RWPE2 (cell line): ENCODE data around the gene IL20.
A peak's percentile ranks its signal among the peaks of the same experiment; 100 is the strongest.

ENCODE experiments used
- ATAC-seq: fragments of 200-7000 bp; cut with Tn5 transposase; 3 replicates; pipeline ENCODE4 v1.9.1; 2021; ENCODE audit warnings: low read depth
- DNase-seq: peaks from one replicate; pipeline ENCODE4 v3.0.0-alpha.2; 2020; ENCODE audit warnings: low spot score
- H3K27ac ChIP-seq: fragments of 450-650 bp; 2 replicates; pipeline ENCODE4 v1.5.1; 2017; ENCODE audit warnings: mild to moderate bottlenecking; ENCODE audit not compliant: poor library complexity, severe bottlenecking
- H3K27me3 ChIP-seq: fragments of 250-450 bp; sonication (Bioruptor Pico); 2 replicates; pipeline ENCODE4 v1.5.1; 2021; ENCODE audit warnings: mild to moderate bottlenecking, moderate library complexity; ENCODE audit not compliant: insufficient read depth, poor library complexity, severe bottlenecking
- H3K36me3 ChIP-seq: fragments of 250-450 bp; sonication (Bioruptor Pico); 2 replicates; pipeline ENCODE4 v1.5.1; 2020; ENCODE audit warnings: low read depth, mild to moderate bottlenecking, moderate library complexity
- H3K4me1 ChIP-seq: fragments of 250-450 bp; sonication (Bioruptor Pico); 2 replicates; pipeline ENCODE4 v1.5.1; 2021; ENCODE audit warnings: mild to moderate bottlenecking, moderate library complexity; ENCODE audit not compliant: insufficient read depth, poor library complexity, severe bottlenecking
- H3K4me3 ChIP-seq: fragments of 250-450 bp; sonication (Bioruptor Pico); 2 replicates; pipeline ENCODE4 v1.5.1; 2021; ENCODE audit warnings: mild to moderate bottlenecking, moderate library complexity; ENCODE audit not compliant: severe bottlenecking
- H3K9me3 ChIP-seq: fragments of 250-450 bp; sonication (Bioruptor Pico); 2 replicates; pipeline ENCODE4 v1.5.1; 2021; ENCODE audit warnings: mild to moderate bottlenecking, moderate library complexity; ENCODE audit not compliant: severe bottlenecking
- CTCF ChIP-seq: fragments of 450-650 bp; IDR thresholded peaks from one replicate; pipeline ENCODE4 v1.5.1; 2017; ENCODE audit warnings: mild to moderate bottlenecking, moderate library complexity; ENCODE audit not compliant: poor library complexity, severe bottlenecking

IL20 gene

GRCh38 chr1:206901944-206902343, 36.5 kb downstream of the IL20 start:
- Histone ChIP-seq H3K4me3 (no peak overlapping the region), H3K27me3 (no peaks in the 10 kb centered on the region), H3K36me3 (no peaks in the 10 kb centered on the region), H3K9me3 (no peaks in the 10 kb centered on the region), H3K27ac (no peak overlapping the region), H3K4me1 (peaks cover 32% of the 10 kb centered on the region)
- ATAC-seq (no peak), DNase-seq (no peak)
- no peak for TF ChIP-seq CTCF

DNA sequence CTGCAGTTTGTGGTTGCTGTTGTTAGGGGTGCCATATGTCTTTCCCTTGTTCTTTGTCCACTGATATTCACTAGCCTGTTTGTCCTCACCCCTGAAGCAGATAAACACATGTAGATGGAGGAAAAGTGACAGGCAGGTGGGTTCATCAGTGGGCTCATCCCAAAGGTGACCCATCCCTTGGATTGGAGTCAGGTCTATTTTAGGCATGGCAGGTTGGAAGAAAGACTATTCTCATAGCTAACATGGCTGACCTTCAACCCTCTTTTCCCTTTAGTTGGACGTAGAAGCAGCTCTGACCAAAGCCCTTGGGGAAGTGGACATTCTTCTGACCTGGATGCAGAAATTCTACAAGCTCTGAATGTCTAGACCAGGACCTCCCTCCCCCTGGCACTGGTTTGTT, 37.3 kb downstream of the IL20 start:
- Histone ChIP-seq H3K9me3 (no peaks in the 10 kb centered on the region), H3K4me3 (no peak overlapping the region), H3K36me3 (no peaks in the 10 kb centered on the region), H3K4me1 (peaks cover 24% of the 10 kb centered on the region), H3K27me3 (no peaks in the 10 kb centered on the region), H3K27ac (no peak overlapping the region)
- no peak for TF ChIP-seq CTCF
- ATAC-seq, result no peak
- no peak for DNase-seq

DNA sequence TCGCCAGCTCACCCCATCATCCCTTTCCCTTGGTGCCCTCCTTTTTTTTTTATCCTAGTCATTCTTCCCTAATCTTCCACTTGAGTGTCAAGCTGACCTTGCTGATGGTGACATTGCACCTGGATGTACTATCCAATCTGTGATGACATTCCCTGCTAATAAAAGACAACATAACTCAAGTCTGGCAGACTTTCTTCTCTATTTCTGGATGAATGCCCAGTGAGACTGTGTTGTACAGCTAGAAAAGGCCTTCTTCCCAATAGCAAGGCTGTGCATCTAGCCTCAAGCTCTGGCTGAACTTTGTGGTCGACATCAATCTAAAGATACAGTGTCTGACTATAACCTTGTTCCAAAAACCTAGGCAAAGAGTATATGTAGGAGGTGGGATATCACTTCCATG, 38.3 kb downstream of the IL20 start:
- ATAC-seq, result no peak
- TF ChIP-seq CTCF, result no peak
- H3K36me3 ChIP-seq, result no peaks in the 10 kb centered on the region
- H3K27me3 ChIP-seq, result no peaks in the 10 kb centered on the region
- peaks cover 21% of the 10 kb centered on the region for H3K4me1 ChIP-seq
- H3K4me3 ChIP-seq, result no peak overlapping the region
- H3K9me3 ChIP-seq, result no peaks in the 10 kb centered on the region
- peak overlapping the region; percentile 74 for H3K27ac ChIP-seq
- no peak for DNase-seq

GRCh38 chr1:206904423-206905142, 39.2 kb downstream of the IL20 start:
- TF ChIP-seq CTCF, result no peak
- Histone ChIP-seq H3K27me3 (no peaks in the 10 kb centered on the region), H3K4me1 (peaks cover 20% of the 10 kb centered on the region), H3K9me3 (no peaks in the 10 kb centered on the region), H3K36me3 (no peaks in the 10 kb centered on the region), H3K27ac (peak overlapping the region; percentile 74), H3K4me3 (no peak overlapping the region)
- ATAC-seq (no peak), DNase-seq (no peak)
